ENCODE measurements around the gene CHRD.

The CHRD gene

DNA sequence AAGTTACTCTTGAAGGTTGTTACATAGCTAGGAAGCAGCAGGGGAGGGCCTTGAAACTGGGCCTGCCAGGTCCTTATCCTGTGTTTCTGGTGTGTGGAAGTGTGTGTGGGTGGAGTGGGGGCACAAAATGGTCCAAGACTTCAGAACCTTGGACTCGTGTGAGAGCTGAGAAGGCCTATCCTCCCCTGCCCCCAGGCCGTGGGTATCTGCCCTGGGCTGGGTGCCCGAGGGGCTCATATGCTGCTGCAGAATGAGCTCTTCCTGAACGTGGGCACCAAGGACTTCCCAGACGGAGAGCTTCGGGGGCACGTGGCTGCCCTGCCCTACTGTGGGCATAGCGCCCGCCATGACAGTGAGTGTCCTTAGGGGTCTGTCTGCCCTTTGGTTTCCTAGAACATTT lies 4.5 kb downstream of the CHRD start:
- no peak for DNase-seq

DNA sequence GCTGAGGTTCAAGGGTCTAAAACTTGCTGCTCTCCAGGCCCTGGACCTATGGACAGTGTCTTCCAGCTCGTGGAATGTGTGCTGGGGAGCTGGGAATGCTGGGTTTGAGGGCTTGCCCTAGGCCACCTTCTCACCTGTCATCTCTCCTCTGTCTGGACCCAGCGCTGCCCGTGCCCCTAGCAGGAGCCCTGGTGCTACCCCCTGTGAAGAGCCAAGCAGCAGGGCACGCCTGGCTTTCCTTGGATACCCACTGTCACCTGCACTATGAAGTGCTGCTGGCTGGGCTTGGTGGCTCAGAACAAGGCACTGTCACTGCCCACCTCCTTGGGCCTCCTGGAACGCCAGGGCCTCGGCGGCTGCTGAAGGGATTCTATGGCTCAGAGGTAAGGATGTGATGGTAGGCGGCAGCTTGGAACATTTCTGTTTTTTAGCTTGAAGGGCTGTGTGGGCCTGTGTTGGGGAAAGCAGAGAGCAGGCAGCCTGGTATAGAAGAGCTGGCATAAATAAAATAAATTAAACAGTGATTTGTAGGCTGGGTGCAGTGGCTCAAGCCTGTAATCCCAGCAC lies 5.1 kb downstream of the CHRD start:
- no peak for DNase-seq

DNA sequence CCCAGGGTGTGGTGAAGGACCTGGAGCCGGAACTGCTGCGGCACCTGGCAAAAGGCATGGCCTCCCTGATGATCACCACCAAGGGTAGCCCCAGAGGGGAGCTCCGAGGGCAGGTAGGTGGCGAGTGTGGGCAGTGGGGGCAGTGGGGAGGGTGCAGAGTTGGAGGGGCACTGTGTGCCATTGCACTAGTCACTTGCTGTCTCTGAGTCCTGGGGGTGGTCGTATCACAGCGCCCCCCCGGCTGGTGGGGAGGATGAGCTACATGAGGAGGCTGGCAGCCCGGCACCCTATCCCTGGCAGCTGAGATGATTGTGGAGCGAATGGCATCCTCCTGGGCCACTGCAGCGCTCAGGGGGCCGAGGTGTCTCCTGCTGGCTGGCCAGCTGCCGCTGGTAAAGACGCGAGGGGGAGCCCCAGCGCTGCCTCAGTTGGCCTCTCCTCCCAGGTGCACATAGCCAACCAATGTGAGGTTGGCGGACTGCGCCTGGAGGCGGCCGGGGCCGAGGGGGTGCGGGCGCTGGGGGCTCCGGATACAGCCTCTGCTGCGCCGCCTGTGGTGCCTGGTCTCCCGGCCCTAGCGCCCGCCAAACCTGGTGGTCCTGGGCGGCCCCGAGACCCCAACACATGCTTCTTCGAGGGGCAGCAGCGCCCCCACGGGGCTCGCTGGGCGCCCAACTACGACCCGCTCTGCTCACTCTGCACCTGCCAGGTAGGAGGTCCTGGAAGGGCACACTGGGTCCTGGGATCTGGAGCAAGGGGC lies 6.4 kb downstream of the CHRD start:
- no peak for DNase-seq

DNA sequence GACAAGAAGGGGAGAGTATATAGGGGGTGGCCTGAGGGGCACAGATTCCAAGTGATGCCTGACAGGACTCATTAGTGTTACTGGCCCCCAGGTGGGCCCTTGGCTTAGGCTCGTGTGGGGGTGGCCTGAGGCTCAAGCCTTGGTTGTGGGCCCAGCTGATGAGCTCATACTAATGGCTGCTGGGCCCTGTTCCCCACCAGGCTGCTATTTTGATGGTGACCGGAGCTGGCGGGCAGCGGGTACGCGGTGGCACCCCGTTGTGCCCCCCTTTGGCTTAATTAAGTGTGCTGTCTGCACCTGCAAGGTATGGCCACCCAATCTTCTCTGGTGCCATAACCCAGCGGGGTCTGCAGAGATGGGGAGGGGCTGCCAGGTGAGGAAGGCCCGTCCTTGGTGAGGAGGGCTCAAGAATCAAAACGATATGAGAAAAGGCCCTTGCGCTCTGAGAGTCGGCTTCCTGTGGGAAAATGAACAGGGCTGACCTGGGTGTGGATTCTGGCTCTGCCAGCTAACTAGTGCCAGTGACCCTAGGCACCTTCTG lies 7.4 kb downstream of the CHRD start:
- no peak for DNase-seq

DNA sequence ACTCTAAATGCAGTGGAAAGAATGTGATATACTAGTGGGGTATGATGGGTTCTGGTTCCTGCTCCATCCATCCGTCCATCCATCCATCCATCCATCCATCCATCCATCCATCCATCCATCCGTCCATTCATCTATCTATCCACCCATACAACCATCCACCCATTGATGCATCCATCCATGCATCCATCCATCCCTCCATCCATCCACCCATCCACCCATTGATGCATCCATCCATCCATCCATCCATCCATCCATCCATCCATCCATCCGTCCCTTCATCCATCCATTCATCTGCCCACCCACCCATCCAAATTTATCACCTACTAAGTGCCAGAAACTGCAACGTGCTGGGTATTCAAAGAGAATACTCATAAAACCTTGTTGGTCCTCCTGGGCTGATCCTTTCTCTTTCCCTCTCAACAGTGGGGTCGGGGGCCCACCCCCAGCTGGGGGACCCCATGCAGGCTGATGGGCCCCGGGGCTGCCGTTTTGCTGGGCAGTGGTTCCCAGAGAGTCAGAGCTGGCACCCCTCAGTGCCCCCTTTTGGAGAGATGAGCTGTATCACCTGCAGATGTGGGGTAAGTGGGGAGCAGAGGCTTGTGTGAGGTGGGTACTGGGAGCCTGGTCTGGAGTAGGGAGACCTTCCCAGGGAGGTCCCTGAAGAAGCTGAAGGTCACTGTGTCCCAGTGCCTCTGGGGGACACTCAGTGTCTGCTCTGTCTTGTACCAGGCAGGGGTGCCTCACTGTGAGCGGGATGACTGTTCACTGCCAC lies 8.5 kb downstream of the CHRD start:
- DNase-seq: no peak

DNA sequence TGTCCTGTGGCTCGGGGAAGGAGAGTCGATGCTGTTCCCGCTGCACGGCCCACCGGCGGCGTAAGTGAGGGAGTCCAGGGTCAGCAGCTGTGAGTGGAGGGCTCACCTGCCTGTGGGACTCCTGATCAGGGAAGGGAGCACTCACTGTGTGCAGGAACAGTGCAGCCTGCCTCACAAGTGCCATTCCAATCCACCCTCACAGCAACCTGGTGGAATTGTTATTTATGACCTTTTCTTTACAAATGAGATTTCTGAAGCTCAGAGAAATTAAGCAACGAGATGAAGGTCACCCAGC lies 9.0 kb downstream of the CHRD start:
- DNase-seq: no peak

DNA sequence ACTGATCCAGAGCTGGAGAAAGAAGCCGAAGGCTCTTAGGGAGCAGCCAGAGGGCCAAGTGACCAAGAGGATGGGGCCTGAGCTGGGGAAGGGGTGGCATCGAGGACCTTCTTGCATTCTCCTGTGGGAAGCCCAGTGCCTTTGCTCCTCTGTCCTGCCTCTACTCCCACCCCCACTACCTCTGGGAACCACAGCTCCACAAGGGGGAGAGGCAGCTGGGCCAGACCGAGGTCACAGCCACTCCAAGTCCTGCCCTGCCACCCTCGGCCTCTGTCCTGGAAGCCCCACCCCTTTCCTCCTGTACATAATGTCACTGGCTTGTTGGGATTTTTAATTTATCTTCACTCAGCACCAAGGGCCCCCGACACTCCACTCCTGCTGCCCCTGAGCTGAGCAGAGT lies 9.5 kb downstream of the CHRD start:
- no peak for DNase-seq

DNA sequence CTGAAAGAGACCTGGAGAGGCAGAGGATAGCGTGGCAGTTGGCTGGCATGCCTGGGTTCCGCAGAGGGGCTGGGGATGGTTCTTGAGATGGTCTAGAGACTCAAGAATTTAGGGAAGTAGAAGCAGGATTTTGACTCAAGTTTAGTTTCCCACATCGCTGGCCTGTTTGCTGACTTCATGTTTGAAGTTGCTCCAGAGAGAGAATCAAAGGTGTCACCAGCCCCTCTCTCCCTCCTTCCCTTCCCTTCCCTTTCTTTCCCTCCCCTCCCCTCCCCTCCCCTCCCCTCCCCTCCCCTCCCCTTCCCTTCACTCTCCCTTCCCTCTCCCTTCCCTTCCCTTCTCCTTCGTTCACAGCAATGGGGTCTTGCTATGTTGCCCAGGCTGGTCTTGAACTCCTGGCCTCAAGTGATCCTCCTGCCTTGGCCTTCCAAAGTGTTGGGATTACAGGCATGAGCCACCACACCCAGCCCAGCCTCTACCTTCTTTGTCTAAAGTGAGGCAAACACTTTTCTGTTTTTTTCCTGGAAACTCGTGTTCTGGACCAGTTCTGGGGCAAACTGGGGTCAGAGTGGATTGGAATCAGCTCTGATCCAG lies 10.2 kb downstream of the CHRD start:
- DNase-seq: no peak

DNA sequence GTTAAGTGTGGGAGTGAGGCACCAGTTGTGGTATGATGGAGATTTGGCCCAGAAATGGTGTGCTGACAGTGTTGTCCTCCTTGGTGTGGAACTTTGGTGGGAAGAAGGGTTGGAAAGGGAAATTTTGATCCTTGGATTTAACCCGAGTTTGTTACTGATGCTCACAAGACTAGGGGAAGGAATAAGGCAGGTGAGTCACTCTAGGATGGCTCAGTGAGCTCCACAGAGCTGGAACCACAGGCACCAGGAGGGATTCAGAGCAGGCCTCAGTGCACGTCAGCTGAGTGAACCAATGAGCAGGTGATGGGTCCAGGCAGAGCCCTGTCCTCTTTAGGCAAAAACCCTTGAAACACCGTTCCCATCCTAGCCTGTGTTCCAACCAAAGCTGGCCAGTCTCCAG lies 11.4 kb downstream of the CHRD start:
- no peak for DNase-seq

DNA sequence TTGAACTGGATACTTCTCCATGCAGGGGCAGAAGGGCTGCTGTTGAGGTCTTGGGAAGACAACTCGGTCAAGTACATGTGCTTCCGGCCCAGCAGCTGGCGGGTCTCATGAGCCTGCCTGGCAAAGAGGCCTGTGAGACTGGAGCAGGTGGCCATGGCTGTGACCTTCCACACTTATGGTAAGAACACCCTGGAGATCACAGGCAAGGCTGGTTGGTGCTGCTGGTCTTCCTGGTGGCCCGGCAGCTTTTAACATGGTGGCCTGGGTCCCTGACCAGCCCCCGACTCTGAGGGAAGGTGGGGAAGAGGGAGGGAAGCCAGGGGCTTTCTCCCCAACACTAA lies 15.4 kb downstream of the CHRD start:
- DNase-seq: no peak

DNA sequence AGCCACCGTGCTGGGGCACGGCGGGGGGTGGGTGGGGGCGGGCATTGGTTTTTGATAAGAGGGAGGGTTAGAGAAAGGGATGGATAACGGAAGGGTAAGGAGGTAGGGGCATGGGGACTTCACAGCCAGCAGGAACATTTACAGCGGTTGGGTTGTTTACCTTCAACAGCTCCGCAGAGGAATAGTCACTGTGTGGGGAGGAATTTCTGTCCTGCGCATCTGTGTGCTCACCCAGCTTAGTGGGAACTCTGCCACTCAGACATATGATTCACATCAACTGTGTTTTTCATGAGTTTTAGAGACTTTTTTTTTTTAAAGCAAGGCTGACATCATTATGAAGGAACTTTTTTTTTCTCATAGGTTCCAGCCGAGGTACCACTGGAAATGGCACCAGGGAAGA lies 19.6 kb downstream of the CHRD start:
- DNase-seq: no peak

DNA sequence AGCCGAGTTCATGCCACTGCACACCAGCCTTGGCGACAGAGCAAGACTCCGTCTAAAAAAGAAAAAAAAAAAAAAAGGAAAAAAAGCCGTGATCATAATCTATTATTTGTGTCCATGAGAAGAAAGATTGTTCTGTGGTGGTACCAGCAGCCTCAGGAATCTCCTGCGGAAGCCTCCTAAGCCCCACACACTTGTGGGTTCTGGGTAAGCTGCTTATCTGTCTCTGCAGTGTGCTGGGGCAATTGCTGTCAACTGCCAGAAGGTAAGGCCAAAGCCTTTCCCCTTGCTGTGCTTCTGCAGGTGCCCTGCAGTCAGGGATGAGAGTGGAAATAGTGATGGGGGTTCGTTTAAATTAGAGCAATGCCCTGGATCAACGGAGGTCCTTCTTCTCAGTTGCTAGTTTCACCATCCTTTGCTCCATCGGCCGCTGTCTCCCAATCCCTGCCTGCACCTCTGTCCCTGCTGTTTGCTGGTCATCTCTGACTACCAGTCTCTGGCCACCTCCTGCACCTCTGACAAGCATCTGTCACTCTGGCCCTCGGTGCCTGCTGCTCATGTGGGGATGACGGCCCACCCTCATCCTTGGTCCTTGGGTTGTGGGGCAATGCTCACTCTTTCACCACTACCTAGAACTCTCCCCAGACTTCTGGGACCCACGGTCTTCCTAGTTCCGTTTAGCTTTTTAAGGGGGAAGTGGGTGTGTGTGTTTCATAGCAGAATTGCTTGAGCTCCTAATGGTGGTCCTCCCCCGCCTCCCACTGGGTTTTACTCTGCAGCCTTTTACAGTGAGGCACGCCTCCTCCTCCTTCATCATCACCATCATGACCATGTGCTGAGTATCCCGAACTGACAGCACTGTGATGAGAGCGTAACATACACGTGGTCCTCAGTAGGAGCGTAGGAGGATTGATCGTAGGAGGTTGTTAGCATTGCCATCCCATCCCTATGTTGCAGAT lies 25.5 kb downstream of the CHRD start:
- DNase-seq: no peak

DNA sequence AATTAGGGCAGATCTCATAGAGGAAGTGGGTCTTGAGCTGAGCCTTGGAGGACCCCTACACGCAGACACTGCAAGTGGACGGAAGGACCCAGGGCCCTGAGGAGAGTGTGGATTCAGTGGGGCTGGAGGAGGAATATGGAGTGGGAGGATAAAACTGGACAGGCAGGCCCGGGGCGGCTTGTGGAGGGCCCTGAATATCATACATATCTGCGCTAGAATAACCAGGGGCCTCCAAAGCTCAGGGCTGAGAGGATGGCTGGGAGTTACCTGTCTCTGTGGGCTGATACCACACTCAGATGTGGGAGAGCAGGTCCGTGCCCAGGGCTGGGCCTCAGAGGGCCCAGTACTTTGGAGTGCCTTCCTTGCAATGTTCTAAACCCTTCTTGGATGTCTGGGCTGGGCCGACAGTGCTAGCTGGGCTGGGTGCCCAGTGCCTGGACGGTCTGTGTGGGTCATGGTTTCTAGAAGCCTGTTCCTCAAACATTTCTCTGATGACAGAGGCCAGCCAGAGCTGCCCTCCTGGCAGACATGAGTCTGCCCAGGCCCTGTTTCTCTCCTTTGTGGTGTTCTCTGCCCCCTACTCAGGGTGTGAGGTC lies 29.6 kb downstream of the CHRD start:
- no peak for DNase-seq

DNA sequence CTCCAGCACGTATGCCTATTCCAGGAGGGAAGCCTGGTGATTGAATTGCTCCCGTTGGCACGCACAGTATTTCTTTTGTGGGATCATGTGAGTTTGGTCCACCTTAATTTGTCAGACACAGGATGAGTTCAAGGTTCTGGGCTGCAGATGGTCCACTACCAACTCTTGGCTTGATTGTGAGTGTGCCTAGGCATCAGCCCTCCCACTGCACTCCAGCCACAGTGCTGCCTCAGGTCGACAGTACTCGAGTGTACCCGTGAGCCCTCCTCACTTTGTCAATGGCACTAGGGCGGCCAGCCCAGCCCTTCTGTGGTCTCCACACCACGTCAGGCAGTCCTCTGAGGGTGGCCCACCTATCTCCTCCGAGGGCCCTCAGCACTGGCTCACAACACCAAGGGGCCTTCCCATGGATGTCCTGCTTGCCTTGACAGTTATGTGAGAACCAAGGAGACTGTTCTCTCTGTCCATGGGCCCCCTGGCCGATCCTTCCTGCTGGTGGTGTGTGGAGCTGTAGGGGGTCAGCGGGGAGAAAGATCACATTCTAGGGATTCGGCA lies 30.2 kb downstream of the CHRD start:
- DNase-seq: no peak

DNA sequence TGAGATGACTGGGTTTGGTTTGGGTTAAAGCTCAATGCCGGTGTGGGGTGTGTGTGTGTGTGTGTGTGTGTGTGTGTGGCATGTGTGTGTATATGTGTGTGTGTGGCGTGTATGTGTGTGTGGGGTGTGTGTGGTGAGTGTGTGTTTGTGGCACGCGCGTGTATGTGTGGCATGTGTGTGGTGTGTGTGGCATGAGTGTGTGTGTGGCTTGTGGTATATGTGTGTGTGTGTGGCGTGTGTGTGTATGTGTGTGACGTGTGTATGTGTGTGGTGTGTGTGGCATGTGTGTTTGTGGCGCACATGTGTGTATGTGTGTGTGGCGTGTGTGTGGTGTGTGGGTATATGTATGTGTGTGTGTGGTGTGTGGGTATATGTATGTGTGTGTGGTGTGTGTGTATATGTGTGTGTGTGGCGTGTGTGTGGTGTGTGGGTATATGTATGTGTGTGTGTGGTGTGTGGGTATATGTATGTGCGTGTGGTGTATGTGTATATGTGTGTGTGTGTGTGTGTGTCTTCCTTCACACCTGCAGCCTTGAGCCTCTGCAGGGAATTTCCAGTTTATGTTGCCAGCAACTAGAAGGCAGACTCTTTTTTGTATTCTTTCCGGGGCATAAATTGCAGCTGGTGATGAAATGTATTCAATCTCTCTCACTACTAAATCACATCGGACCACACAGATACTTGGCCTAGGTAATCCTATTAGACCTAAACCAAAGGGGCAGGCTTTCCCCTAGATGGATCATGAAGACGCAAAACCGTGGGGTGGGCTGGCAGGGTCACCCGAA lies 34.8 kb downstream of the CHRD start:
- DNase-seq: no peak

DNA sequence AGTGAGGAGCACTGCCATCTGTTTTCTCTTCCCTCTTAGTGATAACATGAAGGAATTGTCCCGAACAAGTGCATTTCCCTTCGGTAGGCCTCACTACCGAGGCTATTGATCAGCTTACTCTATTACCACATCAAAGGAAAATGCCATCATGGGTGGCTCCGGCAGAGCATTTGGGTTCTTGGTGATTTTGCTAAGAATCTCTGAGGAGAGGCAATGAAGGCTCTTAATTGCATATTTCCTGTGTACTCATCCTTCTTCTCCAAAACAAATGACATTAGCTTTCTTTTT lies 35.3 kb downstream of the CHRD start:
- no peak for DNase-seq

DNA sequence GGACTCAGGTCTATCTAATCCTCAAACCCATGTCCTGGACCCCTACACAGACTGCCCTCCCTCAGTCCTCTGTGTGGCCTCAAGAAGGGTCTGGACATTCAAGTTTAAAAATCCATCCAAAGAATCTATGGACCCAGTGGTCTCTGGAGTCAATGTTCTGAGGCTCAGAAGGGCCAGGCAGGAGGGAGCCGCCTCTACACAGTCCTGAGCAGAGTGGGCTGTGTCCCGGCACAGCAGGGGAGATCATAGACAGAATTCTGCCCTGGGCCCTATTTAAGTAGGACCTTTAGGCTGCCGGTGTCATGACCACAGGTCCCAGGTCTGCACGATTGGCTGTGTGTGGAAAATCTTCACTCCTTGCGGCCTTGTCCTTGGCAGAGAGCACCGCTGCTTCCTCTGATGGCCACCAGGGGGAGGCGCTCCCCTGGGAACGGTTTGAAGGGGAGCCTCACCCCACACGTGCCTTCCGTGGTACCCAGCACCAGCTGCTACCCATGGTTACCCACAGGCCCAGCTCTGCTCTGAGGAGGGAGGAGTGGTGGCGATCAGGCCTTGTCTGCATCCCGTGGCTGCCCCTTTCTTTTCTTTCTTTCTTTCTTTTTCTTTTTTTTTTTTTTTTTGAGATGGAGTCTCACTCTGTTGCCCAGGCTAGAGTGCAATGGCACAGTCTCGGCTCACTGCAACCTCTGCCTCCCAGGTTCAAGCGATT lies 37.9 kb downstream of the CHRD start:
- DNase-seq: peak; percentile 65

DNA sequence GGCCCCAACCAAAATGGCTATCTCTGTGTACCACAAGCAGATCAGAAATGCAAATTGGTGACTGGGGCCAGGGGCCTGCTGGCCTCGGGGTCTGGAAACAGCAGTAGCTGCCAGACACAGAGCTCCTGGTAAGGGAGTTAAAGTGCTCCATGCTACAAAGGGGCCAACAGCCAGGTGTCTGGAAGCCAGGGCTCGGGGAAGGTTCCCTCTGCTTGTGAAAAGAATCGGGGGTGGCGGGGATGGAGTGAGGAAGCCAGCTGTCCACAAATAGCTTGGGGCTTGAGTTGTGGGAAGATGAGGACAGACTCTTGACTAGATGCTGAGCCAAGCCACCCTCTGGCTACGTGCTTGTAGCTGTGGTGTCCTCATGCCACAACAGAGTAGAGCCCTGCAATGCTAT lies 39.3 kb downstream of the CHRD start:
- DNase-seq: no peak

DNA sequence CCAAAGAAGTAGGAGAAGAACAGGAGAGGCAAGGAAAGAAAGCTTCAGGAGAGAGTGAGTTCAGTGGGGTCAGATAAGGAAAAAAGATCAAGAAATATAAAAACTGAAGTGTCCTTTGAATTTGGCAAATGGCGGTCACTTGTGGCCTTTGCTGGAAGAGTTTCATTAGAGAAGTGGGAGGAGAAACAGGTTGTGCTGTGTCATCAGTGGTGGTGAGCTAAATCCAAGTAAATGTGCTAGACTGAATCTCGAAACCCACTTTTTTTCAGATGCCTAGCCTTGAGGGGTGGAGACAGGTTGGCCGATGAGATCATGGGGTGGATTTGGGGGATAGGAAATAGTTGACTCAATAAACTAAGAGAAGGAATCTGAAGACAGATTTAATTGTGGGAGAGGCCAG lies 43.7 kb downstream of the CHRD start:
- no peak for DNase-seq

DNA sequence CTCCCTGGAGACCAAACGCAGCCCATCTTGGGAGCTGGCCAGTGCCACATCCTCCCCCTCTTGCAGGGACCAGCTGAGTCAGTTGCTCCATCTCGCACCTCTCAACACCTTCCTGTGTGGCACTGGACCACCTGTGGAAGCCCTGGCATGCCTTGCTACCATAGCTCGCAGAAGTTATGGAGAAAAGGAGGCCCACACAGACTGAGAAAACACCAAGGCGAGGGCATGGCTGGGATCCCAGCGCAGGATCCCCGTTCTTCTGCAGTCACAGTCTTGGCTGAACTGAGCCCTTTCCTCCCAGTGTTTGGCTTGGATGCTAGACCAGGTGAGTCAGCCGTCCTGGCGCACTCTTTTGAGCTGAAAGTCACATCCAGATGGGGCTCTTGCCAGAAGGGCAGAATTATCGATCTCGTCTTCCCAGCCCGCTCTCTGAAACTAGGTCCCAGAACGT lies 46.9 kb downstream of the CHRD start:
- no peak for DNase-seq
